Spleen (tissue), 7 donors: ENCODE measurements around the gene CRYBG3.

ENCODE experiments used
- POLR2A ChIP-seq, 3 donors: fragments of 450-650 bp; IDR thresholded peaks; one replicate each; pipeline ENCODE4 v1.5.1; 2017; ENCODE audit warnings: antibody characterized with exemption in 3 of 3, mild to moderate bottlenecking in 1 of 3
- TF ChIP-seq, protein P1 (sequence below), 11 experiments: fragments of 200-600 bp in 7 of 11; fragments of 450-650 bp in 4 of 11; sonication (generic) in 4 of 11; IDR thresholded peaks in 8 of 11; conservative IDR thresholded peaks in 3 of 11; 1 replicate in 7 of 11; 2 replicates in 4 of 11; pipeline versions ENCODE4 v1.4.0 to v1.8.0; 2016 to 2021; ENCODE audit warnings: antibody characterized with exemption in 11 of 11, inconsistent platforms in 4 of 11, mild to moderate bottlenecking in 1 of 11
- donor health status: DM: no; HTN: no; CAD: no; lungs with moderate emphysema.
- donor health status: DM: no; HTN: no; CAD: no.
- donor health status: DM: no; HTN: no; CAD: no.

DNA sequence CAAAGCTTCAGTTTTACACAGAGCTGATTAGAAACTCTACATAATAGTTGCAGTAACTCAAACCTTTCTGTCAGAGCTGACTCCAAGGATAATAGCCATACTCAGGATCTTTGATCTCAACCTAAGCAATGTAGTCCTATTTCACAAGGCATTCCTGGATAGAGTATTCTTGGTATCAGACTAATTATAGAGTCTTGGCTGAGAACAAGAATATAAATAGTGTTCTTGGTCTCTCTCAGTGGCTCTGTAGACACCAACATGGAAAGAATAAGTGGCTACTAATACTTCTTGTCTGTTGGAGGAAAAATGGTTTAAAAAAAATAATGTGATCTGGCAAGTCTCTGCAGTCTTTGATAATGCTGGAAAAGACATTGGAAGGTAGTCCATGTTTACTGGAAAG, 94.8 kb downstream of the CRYBG3 start:
- no peak for TF ChIP-seq POLR2A (IDR thresholded peaks at IDR 0.05)
- TF ChIP-seq, protein P1, sequence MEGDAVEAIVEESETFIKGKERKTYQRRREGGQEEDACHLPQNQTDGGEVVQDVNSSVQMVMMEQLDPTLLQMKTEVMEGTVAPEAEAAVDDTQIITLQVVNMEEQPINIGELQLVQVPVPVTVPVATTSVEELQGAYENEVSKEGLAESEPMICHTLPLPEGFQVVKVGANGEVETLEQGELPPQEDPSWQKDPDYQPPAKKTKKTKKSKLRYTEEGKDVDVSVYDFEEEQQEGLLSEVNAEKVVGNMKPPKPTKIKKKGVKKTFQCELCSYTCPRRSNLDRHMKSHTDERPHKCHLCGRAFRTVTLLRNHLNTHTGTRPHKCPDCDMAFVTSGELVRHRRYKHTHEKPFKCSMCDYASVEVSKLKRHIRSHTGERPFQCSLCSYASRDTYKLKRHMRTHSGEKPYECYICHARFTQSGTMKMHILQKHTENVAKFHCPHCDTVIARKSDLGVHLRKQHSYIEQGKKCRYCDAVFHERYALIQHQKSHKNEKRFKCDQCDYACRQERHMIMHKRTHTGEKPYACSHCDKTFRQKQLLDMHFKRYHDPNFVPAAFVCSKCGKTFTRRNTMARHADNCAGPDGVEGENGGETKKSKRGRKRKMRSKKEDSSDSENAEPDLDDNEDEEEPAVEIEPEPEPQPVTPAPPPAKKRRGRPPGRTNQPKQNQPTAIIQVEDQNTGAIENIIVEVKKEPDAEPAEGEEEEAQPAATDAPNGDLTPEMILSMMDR (IDR thresholded peaks at IDR 0.05 in 8 of 11, conservative IDR thresholded peaks at IDR 0.05 in 3 of 11) = no peak
